Renal pelvis (tissue), 4 donors: ENCODE measurements around the gene MPC1. TPM values are rescaled to one million over a fixed set of nuclear protein-coding genes. Genes with fewer than 3 reads are reported as not detected.
"Not testable (repeated sequence)": the region's sequence is repeated elsewhere in the genome, so short reads cannot be mapped to it uniquely, and the experiment has no call there.

Experiments used
- DNase-seq: peaks from one replicate; pipeline ENCODE4 v3.0.0-alpha.2; 2013
- polyA plus RNA-seq, 3 donors: library from polyadenylated mRNA; unstranded; fragments of 120-200 nt; gene quantifications; one replicate each; pipeline ENCODE4 v1.2.1, GENCODE V29; 2013; ENCODE audit not compliant: insufficient read length in 3 of 3

Gene MPC1
- polyA plus RNA-seq, 3 donors, result 74.5 to 85.6 (median 78.1) TPM

DNA sequence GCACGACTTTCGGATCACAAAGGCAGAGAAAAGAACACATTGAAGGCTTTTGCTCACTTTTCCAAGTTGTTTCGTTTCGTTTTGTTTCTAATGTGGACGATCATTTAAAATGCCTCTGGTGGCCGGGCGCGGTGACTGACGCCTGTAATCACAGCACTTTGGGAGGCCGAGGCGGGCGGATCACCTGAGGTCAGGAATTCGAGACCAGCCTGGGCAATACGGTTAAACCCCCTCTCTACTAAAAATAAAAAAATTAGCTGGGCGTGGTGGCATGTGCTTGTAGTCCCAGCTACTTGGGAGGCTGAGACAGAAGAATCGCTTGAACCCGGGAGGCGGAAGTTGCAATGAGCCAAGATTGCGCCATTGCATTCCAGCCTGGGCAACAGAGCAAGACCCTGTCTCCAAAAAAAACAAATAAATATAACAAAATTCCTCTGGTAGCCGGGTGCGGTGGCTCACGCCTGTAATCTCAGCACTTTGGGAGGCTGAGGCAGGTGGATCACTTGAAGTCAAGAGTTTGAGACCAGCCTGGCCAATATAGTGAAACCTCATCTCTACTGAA is 1.1 kb upstream of the MPC1 start:
- DNase-seq, result not testable (repeated sequence)

- no peak for DNase-seq
Observed at GRCh38 chr6:166382500-166382932, 224 bp downstream of the MPC1 start.

DNA sequence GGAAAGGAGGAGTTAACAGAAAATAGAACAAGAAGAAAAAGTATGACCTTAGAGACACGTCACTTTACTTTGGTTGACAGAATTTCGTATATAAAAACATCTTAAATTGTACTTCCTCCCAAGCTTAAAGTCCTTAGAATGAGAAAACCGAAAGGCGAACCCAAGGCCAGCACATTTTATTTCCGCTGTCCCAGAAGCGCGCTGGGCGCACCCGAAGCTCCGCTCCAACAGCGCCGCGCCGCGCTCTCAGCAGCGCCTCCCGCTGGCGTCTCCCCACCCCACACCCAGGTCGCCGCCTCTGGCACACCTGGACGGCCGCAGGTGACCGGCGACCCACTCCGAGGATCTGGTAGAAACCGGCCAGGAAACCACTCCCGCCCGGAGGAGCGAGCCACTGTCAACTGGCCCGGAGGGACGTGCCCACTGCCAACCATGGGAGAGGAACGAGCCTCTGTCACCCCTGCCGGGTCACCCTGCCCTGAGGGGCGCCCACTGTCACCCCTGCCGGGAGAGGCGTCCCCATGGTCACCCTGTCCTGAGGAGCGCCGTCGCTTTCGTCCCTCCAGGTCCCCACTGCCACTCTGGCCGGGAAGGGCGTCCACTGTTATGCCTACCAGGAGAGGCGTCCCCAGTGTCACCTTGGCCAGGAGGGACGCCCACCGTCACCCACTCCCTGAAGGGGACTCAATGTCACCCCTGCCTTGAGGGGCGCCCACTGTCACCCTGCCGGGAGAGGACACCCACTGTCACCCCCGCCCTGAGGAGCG is 824 bp downstream of the MPC1 start:
- peak; percentile 58 for DNase-seq

DNA sequence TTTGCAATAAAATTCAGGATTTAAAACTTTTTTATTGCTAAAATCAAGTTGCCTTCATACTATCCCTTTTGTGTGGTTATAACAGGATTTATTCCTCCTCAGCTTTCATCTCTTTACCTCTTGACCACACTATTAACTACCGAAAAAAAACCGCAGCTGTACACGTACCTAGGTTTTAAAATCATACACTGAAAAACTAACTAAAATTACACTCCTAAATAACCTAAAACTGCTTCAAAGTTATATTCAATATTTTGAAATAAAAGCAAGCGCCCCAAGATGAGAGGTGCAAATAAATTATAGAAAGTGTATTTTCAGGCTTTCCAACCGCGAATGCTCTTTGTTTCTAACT is 1.4 kb downstream of the MPC1 start:
- DNase-seq, result no peak

- no peak for DNase-seq
Observed at GRCh38 chr6:166379800-166380199, 2.9 kb downstream of the MPC1 start.

DNA sequence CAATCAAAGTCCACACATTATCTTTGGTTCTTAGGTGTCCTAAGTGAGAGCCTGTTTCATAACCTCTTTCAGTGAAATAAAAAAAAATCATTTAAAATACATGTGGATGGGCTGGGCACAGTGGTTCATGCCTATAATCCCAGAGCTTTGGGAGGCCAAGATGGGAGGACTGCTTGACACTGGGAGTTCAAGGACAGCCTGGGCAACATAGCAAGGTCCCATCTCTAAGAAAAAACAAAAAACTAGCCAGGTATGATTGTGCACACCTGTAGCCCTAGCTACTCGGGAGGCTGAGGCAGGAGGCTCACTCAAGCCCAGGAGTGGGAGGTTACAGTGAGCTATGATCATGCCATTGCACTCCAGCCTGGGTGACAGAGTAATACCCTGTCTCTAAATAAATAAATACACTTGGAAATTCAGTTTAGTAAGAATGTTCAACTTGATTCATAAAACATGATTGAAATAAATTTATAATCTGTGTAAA is 3.6 kb downstream of the MPC1 start:
- DNase-seq, result no peak

DNA sequence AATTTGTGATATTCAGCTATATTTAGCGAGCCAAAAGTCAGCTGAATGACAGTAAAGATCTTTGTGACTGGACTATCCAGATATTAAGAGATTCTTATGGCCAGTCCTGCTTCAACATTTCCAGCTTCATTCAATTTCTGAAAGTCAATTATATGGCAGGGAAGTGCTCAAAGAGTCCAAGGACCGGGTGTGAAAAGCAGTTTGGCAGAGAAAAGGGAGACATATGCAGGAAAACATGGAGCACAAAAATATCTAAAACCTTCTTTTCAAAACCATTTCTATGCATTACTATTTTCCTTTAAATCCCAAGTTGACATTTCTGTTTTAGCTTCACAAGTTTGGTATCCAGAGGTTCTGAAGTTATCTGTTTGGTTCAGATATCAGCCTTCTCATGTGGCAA is 5.0 kb downstream of the MPC1 start:
- no peak for DNase-seq

- DNase-seq, result no peak
Observed at GRCh38 chr6:166375013-166375412, 7.7 kb downstream of the MPC1 start.

- no peak for DNase-seq
Observed at GRCh38 chr6:166370489-166370888, 12.3 kb downstream of the MPC1 start.

DNA sequence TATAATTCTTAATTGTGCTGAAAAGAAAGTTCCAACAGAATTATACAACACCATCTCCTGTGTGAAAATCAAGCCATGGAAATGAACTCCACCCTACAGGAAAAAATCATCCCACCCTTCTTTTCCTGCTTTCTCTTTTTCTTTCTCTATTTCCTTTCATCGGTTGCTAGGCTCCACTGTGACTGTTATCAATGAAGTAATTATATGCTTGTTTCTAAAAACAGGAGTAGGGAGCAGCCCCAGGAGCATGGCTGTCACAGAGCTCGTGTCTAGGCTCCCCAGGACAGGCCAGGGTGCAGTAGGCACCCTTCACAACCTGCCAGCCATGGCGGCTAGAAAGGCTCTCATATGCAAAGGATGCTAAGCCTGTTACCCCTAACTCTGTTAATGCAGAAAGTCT is 13.0 kb downstream of the MPC1 start:
- no peak for DNase-seq

- no peak for DNase-seq
Observed at GRCh38 chr6:166366921-166367320, 15.8 kb downstream of the MPC1 start.

DNA sequence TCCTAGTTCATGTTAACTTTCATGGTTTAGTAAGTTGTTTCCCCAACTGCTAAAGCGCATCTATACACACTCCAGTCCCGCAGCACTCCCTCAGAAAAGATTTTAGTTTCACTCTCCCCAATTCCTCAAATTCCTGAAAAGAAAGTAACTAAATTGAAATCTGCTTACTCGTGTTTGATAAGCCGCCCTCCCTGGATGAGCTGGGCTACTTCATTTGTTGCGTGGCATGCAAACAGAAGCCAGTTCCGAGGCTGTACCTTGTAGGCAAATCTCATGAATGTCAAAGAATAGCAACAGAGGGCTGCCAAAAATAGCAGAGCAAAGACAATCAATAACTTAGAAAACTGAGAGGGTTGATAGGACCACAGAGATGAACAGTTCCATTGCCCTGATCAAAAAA is 16.9 kb downstream of the MPC1 start:
- DNase-seq, result no peak

- DNase-seq, result no peak
Observed at GRCh38 chr6:166365221-166365620, 17.5 kb downstream of the MPC1 start.

GRCh38 chr6:166364456-166364855 is 18.3 kb downstream of the MPC1 start:
- no peak for DNase-seq

- DNase-seq, result not testable (repeated sequence)
Observed at GRCh38 chr6:166362427-166362826, 20.3 kb downstream of the MPC1 start.

DNA sequence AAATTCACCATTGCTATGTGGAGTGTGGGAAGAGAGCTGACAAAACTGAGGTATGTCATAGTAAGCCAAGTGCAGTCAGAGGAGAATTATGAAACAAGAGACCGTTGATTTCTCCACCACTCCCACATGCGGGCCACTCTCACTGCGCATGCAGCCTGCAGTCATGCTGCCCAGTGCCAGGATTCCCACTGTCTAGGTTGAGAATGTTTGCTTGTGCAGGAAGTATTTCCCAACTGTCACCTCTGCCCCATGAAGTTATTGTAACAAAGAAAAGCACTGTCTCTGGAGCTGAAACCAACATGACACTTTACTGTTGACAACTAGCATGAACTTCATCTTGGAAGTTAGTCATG is 21.7 kb downstream of the MPC1 start:
- DNase-seq, result no peak

GRCh38 chr6:166360243-166361076 is 22.3 kb downstream of the MPC1 start:
- DNase-seq, result no peak

DNA sequence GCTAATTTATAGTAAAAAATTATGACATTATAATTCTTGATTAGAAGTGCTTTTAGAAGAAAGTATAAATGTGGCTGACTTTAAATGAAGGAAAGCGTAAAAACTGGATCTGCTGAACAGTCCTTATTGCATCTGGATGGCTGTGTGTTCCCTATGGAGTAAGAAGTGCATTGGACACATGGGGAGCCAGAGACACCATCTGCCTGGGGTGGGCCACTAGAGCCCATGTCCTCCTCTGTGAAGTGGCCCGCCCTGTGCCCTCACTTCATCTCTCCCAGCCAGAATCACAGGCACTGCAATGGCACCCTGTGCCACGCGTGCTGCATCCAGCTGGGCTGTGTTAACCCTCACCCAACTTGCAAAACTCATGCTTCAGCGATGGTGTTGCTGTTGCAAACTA is 27.2 kb downstream of the MPC1 start:
- DNase-seq, result no peak

DNA sequence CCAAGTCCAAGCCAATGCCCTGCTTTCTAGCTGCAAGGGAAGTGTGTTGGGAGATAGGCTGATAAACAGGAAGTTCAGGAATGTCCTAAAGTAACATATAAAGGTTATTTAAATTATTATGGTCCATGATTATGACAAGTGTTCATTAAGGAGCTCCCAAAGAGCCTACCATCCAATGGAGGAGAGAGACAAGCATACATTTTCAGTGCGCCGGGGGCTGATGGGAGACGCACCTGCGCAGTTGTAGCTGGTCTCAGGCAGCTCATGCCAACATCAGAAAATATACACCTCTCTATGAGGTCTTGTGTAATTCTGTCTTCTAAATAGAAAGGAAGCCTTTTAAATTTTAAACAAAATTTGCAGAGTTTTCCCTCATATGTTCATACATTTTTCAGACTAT is 27.8 kb downstream of the MPC1 start:
- no peak for DNase-seq

DNA sequence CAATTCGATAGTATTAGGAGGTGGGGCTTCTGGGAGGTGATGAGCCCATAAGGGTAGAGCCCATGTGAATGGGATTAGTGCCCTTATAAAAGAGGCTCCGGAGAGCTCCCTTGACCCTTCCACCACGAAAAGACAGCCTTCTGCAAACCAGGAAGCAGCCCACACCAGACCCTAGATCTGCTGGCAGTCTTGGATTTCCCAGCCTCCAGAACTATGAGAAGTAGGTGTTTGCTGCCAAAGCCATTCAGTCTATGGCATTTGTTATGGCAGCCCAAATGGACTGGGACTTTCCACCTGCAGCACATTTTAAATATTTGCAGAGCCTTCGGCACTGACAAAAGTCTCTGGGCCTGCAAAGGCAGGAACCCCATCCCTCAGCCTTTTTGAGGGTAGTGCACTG is 28.6 kb downstream of the MPC1 start:
- DNase-seq, result no peak

DNA sequence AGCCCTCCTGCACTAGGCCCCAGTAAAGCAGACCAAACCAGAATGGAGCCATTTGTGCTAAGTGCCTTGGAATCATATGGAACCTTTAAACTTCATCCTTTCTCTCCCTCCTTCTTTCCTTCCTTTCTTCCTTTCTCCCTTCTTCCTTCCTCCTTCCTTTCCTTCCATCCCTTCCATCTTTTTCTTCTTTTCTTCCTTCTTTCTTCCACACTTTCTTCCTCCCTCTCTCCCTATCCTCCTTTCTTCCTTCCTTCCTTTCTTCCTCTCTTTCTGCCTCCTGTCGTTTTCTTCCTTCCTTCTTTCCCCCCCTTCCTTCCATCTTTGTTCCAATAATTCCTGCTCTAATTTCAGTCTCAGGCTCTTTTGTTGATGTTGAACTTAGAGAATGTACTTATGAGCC is 29.2 kb downstream of the MPC1 start:
- no peak for DNase-seq

DNA sequence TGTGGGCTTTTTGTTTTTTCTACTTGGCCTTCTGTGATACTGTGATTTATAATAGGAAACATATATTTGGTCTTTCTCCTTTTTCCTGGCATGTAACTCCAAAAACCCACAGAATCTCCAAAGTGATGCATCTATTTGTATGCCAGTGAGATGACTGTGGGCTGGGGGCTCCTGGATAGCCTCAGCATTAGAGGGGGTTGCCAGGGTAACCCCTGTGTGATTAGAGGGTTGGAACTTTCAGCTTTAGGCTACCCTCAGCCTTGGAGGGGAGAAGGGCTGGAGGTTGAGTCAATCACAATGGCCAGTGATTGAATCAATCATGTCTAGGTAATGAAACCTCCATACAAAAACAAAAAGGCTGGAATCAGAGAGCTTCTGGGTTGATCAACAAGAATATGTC is 29.8 kb downstream of the MPC1 start:
- no peak for DNase-seq

DNA sequence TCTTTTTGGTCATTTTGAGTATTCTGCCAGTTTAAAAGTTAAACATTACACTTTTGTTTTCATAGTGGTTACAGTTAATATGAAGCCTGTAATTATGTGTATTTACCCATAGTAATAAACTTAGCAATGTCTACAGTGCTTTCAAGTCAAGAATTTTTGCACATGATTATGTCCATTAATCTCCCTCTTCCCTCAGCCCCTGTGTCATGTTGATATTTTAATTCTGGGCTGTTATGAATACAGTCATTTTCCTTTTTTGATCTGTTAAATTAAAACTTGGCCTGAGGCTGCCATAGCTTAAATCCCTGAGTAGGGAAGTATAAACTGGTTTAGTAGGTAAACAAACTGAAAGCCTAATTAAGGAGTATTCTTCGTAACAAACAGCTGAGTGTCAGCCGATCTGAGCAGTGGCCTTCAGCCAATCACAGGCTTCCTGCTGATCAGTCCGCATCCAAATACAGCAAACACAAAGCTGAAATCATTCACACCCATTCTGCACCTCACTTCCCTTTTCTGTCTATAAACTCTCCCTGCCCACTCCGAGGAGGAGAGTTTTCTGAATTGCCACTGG is 30.9 kb downstream of the MPC1 start:
- DNase-seq, result no peak
